Spleen (tissue), 7 donors: ENCODE results near the gene MTLN.

Experiments used
- CTCF ChIP-seq, 11 experiments: fragments of 200-600 bp in 7 of 11; fragments of 450-650 bp in 4 of 11; sonication (generic) in 4 of 11; IDR thresholded peaks in 8 of 11; conservative IDR thresholded peaks in 3 of 11; 1 replicate in 7 of 11; 2 replicates in 4 of 11; pipeline versions ENCODE4 v1.4.0 to v1.8.0; 2016 to 2021; ENCODE audit warnings: antibody characterized with exemption in 11 of 11, inconsistent platforms in 4 of 11, mild to moderate bottlenecking in 1 of 11
- POLR2AphosphoS5 ChIP-seq, 3 donors: sonication (generic); formaldehyde crosslinking; IDR thresholded peaks; one replicate each; pipeline ENCODE4 v1.5.1; 2017; ENCODE audit warnings: antibody characterized with exemption in 3 of 3
- donor health status: DM: no; HTN: no; CAD: no; lungs with moderate emphysema.
- donor health status: DM: no; HTN: no; CAD: no.
- donor health status: DM: no; HTN: no; CAD: no.

- TF ChIP-seq POLR2AphosphoS5 (IDR thresholded peaks at IDR 0.05), result no peak
- TF ChIP-seq CTCF (IDR thresholded peaks at IDR 0.05 in 8 of 11, conservative IDR thresholded peaks at IDR 0.05 in 3 of 11), result no peak
Observed at GRCh38 chr2:110167326-110168000, 44.9 kb downstream of the MTLN start.
